GM18870 (cell line): ENCODE results near the gene SORBS1.

Source experiments
- ATAC-seq: cut with Tn5 transposase; IDR thresholded peaks from one replicate; pipeline ENCODE4 v1.9.1; 2021; ENCODE audit warnings: moderate library complexity; ENCODE audit not compliant: unreplicated experiment

SORBS1 gene

DNA sequence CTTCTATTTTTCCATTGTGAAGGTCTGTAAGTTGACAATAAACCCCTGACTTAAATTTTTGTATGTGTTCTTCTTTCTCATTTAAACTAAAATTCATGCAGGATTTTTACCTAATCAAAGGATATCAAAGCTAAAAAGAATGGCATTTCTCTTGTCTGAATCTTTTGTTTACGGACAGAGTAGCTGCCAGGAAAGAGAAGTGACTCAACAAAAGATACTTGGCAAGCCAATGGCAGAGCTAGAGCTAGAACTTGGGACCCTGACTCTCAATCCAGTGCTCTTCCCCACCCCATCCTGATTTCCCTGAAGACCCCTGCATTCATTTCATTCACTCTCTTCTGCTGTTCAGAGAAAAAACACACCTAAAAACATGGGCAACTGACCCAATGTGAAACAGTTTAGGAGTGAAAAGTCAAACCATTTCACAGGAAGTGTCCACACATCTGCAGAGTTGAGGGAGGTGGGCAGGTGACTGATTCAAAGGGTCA is 230.2 kb downstream of the SORBS1 start:
- no peak for ATAC-seq

DNA sequence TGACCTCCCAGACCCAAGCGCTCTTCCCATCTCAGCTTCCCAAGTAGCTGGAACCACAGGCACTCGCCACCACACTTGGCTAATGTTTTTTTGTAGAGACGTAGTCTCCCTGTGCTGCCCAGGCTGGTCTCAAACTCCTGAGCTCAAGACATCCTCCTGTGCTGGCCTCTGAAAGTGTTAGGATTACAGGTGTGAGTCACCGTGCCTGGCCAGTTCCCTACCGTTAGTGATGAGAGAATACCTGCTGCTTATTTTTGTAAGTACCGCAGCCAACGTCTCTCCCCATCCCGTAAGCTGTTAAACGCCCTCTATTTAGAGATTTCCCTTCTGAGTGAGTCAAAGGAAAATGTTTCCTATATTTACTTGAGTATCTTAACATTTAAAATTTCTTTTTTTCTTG is 231.9 kb downstream of the SORBS1 start:
- no peak for ATAC-seq

DNA sequence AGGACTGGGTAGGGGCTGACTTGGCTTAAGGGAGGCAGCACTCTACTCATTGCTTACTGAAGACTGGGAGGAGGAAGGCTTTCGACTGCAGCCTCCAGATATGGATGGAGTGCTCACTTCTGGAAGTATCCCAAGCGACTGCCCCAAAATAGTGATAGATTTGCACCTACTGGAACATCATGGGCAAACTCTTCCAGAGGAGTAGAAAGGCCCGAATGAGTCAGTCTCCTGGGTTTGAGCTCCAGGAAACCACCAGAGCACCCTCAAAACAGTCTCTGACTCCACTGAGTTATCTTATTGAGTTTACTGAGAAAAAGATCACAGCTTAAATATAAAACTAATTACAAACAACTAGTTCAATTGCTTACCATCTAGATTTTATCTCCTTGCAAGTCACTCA is 233.2 kb downstream of the SORBS1 start:
- ATAC-seq = no peak

DNA sequence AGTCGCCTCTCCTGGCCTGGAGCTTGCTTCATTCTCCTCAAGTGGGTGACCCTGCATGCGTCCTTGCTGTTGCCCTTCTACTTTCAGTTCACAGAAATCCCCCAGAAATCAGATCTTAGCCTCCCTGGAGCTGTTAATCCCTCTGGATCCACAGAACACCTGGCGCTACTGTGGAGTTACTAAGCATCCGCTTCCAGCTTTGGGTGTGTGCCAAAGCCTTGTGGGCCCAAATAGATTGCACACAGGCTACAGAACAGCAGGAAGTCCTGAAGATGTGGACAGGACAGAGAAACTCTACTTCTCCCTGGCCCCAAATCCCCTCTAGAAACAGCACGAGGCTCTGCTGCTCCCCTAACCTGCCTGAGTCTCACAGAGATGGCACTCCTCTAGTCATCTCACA is 233.8 kb downstream of the SORBS1 start:
- ATAC-seq = no peak

DNA sequence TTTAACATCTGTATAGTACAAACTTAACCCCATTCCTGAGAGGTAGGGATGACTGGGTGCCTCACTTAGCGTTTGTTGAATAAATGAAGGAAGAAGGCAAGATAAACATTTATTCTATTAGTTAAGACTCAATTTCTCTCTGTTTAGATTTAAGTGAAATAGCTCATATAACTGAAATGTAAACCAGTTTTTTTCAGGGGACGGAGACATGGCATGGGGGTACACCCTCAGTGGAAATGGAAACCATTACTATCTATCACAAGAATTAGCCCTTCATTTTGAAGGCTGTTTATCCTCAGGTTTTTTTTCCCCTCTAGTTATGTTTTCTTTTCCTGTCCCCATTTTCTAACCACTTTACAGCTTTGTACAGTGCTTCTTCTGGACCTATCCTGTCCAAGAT is 234.8 kb downstream of the SORBS1 start:
- no peak for ATAC-seq

DNA sequence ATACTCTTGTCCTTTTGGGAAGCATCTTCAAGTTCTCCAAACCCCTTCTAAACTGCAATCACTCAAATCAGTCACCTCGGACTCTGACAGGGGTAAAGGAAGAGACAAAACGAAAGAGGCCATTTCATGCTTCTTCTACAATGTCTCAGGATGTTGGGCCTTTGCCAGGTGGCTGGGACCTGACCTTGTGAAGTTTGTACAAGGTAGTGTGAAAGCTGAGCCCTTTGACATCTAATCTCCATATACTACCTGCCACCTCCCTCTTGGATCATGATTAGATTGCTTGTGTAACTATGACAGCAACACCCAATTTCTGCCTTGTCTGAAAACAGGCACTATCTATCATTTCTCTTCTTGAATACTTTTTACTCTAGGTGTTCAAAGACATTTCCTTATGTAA is 235.3 kb downstream of the SORBS1 start:
- no peak for ATAC-seq

DNA sequence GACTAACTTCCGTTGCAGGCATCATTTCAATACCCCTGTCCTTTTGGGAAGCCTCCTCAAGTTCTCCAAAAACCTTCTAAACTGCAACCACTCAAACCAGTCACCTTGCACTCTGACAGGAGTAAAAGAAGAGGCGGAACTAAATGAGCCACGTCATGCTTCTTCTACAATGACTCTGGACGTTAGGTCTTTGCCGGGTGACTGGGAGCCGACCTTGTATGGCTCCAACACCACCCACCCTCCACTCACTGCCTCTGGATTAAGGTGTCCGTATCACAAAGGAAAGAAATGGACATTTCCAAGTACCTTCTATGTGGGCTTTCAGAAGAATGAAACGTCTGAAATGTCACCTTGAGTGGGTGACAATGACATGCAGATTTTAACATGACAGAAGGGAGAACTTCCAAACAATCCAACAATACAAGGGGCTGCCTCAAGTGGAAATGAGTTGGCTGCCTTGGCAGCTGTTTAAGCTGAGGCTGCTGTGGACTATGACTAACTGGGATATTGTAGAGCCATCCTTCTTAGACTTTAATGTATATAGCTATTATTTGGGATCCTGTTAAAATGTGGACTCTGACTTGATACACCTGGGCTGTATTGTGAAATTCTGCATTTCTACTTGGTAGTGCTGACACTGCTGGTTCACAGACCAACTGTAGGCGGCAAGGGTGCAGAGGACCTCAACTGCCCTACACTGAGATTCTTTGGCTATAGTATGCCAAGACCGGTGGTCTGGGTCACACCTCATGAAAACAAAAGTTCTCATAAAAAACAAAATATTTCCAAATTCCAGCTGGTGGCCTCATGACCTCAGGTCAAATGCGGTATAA is 236.5 kb downstream of the SORBS1 start:
- ATAC-seq = no peak

DNA sequence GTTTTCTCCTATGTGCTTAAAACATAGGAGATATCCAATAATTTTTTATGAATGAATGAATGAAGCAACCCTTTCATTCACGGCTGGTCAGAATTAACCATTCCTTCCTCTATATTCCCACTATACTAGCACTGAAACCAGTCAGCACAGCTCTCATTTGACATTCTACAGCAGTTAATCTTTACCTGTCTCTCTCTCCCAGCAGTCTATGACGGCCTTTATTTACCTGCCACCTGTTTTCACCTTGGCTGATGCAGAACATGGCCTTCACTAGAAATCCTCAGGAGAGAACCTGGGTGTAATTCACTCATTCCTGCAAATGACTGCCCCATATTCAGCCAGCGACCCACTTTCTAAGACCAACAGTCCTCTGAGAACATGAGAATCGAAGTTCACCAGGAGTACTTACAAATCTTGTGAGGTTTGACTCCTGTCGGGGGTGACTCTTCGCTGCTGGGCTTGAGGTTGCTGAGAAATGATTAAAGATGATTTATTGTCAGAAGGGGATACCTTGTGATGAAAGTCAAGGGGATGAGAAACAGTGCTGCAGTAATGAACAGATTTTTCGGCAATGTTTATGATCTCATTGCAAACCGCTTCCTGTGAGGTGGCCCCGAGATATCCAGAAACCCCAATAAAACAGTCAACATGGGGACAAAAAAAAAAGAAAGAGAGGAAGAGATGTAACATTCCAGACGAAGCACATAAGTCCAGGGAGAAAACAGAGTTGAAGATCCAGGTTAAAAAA is 239.4 kb downstream of the SORBS1 start:
- no peak for ATAC-seq

DNA sequence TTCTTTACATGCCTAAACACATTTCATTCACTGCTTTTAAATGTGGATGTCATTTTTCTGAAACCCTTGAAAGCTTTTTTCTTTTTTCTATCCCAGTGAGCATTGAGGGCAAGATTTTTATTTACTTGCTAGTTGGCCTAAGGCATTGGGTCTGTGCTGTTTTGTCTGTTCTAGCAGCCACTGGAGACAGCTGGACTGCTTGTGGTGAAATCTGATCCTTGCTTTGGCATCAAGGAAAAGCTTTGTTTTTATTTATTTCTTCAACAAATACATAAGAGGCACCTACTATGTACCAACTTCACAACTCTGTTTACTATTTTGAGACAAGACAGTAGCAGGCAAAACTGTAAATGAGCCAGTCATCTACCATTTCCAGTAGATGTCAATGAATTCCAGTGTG is 241.9 kb downstream of the SORBS1 start:
- ATAC-seq = no peak

DNA sequence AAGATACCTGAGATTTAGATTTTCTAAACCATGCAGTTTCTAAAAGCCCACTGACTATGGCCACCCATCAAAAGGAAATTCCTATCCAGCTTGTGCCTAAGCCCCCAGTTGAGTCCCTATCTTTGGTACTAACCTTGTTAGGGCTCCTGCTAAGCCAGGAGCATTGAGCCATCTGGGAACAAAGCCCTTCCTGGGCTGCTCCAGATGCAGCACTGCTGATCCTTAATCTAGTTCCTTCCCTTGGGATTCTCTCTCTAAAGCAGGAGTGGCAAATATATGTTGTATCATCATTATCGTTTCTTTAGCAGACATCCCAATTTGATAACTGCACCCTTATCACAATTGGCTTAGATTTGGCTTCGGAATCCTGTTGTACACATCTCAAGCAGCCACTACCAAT is 245.7 kb downstream of the SORBS1 start:
- no peak for ATAC-seq

DNA sequence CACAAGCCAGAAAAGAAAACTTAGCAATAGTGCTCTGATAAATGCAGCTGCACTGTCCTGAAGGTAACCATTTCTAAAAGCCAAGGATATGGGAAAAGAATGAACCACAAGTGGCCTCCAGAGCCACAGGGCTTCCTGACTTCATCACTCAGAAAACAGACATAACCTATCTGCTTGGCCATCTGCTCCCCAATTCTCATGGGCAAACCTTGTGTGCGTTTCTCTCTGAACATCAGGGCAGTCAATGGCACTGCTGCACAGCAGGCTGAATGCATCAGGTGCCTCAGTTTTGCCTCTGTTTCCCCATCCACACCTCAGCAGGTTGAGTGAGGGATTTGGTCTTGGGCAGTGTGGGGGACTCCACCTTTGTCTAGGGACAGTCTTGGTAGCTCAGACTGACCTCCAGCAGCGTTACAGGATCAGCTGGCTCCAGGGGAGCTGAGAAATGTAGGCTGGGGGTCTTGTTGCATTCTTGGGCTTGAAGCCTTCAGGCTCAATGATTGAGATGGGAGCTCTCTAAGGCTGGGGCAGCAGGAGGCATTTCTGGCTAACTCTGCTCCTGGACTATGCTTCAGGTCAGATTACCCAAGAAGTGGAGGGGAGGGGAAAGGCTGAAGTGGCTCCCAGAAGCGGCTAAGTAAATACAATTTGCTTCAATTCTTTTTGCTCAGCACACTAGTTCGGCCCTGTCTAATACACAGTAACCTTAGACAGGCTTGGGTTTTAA is 246.8 kb downstream of the SORBS1 start:
- ATAC-seq = no peak

DNA sequence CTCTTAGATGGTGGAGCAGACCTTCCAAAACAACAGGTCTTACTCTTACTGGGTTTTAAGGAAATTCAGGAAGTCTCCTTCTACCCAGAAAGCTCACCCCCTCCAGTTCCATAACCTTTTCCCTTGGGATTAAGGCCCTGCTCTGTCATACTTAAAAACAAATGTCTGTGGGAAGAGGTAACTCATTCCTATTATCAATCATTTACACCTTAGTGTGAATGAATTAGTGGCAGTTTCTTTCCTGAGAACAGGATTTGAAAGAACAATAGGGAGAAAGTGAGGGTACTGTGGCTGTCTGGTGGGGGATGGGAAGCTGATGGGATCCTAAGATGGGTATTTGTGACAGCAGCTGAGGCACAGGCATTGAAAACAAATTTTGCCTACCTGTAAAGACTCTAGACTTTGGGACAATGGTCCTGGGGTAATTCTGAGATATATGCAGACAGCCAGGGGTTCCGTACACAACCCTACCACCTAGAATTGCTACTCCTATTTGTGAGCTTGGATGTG is 248.1 kb downstream of the SORBS1 start:
- ATAC-seq = no peak

DNA sequence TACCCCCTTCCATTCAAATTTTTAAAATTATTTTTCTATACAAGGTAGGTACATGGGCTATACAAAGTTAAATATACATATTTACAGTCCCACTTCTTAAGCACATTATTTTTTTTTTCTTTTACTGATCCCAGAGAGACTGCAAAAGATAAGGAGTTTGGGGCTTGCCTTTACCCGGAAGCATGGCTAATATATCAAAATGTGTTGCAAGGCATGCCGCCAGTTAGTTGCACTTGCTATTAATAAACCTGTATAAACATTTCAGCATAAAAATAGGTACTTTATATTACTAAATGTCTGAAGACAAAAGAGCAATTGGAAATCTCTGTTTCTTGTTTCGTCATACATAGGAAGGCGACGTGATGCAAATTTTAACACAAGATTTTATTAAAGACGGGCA is 248.9 kb downstream of the SORBS1 start:
- ATAC-seq = no peak

DNA sequence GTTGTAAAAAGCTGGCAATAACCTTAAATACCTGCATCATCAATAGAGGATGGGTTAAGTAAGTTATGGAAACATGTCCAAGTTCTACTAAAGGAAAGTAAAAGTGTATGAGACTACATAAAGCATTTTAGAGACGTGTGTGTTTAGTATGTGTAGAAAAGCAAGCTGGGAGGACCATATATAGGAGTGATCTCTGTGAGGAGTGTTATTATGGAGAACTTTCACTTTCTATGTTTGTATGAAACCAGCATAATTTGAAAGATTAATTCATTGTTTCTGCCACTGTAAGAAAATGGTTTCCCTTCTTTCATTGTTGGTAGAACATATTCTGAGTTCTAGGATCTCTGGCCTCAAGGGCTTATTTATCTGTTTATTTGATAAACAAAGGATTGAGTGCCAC is 251.2 kb downstream of the SORBS1 start:
- no peak for ATAC-seq

DNA sequence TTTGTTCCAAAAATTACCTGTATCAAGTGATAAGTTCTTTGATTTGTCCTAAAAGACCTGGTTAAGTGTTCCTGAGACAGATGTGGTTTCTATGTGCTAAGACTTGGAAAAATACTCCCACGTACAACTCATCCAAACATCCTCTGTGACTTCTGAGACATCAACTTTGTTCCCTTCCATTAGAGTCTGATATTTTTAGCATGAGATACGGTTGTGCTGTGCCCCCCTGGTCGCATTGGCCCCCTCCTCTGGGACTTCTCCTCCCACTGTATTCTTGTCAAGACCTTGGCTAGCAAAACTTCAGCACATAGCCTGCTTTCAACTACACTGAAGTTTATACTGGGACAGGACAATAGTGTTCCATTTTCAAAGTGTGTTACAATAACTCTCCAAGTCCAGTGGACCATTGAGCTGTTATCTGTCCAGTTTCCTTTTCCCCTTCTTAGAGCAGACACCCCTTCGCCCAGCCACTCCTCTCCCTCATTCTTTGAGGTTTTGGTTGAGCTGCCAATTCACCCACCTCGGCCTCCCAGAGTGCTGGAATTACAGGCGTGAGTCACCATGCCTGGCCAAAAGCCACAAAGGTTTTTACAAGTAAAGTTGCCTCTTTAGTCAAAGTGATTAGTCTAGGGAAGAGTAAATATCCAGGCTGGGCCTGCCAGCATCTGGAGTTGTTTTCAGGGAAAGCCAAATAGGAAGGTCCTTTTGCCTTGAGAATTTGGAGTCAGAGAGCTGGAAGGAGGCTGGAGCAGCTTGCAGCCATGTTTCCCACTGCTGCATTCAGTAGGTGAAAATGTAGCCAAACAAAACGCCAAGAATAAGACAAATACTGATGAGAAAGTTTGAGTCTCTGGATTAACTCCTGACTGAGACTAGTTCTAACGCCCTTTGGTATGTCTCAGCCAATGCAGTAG is 252.5 kb downstream of the SORBS1 start:
- no peak for ATAC-seq

DNA sequence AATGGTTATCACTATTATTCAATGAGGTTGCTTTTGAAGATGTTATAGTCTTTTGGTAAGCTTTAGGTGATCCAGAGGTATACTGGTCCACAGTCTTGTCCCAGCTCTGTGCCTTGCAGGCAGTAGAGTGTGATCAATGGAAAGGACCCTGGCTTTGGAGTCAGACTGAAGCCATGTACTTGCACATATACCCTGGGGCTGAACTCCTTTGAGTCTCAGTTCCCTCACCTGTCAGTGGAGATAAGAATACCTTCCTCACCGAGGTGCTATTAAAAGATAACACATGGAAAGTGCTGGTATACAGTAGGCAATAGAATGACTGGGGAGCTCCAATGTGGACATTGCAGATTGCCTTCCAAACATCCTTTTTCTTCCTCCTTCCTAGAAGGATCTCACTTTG is 254.3 kb downstream of the SORBS1 start:
- no peak for ATAC-seq

DNA sequence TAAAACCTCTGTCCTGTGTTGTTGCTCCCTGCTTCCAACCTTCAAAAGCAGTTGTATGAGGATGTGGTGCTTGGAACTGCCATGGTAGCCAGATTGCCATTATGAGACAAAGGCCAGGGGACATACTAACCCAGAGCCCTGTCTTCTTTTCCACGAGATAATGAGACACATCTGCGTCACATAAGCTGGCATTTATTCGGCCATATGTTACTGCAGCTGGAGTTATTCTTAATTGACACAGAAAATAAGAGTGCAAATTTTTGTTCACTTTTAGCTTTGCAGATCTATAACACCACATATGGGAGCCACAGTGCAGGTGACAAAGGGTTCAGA is 254.9 kb downstream of the SORBS1 start:
- no peak for ATAC-seq

DNA sequence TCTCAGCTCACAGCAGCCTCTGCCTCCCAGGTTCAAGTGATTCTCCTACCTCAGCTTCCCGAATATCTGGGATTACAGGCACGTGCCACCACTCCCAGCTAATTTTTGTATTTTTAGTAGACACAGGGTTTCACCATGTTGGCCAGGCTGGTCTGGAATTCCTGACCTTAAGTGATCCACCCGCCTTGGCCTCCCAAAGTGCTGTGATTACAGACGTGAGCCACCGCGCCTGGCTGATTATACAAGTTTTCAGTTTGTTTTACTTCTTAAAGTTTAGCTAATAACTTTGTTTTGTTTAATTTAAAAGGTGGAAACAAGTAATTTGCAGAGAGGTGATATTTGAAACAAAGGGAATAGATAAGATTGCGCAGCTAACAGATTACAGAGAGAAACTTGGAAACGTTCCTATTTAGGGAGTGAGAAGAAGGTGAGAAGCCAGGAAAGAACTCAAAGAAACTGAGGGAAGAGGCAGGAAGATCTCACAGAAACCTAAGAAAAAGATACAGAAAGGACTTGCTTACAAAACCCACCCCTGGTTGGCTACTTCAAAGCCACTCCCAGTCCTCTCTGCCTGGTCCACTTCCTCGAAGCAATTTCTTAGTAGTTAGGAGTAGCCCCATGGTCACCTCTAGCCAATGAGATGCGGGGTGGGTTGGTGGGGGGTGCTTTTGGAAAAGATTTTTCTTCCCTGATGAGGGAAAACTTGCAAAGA is 255.4 kb downstream of the SORBS1 start:
- ATAC-seq = no peak

DNA sequence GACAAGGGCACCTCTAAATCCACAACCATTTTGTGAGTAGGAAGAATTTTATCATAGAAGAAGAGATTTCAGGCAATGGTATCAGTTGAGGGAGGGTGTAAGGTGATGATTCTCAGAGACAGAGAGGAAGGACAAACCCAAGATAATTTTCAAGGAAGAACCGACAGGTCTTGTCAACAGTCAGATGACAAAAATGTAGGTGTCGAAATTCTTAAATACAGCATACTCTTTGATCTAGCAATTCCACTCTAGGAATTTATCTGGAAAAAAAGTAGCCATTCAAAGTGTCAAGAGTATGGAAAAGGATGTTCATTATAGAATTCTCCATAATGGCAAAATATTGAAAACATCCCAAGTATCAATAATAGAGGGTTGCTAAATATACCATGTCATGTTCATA is 256.2 kb downstream of the SORBS1 start:
- no peak for ATAC-seq

DNA sequence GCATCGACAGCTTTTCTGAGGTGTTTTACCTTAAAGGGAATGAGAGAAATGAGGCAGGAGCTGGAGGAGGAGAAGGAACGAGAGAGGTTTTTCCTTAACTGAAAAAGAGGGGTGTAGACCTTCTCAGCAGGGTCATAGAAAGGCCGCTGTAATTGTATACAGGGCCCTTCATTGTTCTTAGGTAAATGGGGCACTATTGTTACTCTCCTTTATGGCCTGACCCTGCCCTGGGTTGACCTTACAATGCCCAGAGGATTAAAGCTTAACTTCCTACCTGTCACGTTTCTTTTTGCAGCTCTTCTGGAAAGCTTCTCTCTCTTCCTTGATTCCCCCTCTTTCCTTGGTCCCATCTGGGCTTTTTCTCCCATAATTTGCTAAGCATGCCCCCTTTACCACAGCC is 256.7 kb downstream of the SORBS1 start:
- ATAC-seq = no peak
